22Rv1 (cell line): ENCODE data around the gene TSC22D1.

Source experiments
- CTCF ChIP-seq: fragments of 450-650 bp; IDR thresholded peaks from 2 replicates; pipeline ENCODE4 v1.5.1; 2017; ENCODE audit warnings: mild to moderate bottlenecking
- ZFX ChIP-seq: fragments of 450-650 bp; IDR thresholded peaks from 2 replicates; pipeline ENCODE4 v1.6.1; 2017; ENCODE audit warnings: antibody characterized with exemption, borderline replicate concordance

GRCh38 chr13:44452418-44452817 lies 123.7 kb downstream of the TSC22D1 start:
- no peak for TF ChIP-seq CTCF
- no peak for TF ChIP-seq ZFX
